GM21737 (cell line): Measurements from ENCODE around the gene IL23R.

Experiments
- ATAC-seq: cut with Tn5 transposase; IDR thresholded peaks from one replicate; pipeline ENCODE4 v1.9.1; 2021; ENCODE audit warnings: mild to moderate bottlenecking, moderate library complexity; ENCODE audit not compliant: unreplicated experiment

Gene IL23R

GRCh38 chr1:67148516-67149178, 17.6 kb upstream of the IL23R start:
- no peak for ATAC-seq

DNA sequence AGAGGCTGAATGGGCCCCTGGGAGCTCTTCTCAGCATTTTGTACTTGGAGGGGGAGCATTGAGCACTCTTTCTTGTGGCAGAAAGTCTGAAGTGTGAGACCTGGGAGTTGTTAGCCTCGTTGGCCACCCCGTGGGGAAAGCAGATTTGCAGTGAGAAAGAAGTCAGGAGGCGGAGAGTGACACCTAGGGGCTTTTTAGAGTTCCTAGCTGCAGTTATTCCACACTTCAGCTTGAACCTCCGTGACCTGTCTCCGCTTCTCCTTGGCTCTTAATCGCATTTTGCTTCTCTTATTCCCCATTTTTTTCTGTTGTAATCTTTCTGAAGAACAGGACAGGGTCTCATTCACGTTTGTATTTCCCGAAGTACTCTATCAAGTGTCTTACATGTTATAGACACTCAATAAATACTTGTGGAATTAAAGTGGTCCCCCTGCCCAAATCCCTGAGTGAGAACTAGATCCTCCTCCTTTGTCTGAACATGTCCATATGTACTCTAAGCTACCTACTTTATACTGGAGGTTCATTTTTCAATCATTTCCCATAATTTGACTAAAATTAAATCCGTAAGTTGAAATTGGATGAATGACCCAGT, 17.0 kb upstream of the IL23R start:
- peak; percentile 90 for ATAC-seq

- ATAC-seq, result no peak
Measured at GRCh38 chr1:67150931-67151330, 15.3 kb upstream of the IL23R start.

DNA sequence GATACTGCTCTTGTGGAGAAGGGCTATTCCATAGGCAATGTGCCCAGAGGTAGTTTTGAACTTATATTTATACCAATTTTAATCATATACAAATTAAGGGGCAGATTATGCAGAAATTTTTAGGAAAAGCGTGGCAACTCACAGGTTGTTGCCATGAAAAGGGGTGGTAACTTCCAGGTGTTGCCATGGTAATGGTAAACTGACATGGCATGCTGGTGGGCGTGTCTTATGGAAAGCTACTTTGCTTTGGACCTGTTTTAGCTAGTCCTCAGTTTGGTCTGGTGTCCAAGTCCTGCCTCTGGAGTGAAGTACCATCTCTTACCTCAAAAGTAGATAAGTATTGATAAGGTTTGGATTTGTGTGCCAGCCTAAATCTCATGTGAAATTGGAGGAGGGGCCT, 7.9 kb upstream of the IL23R start:
- ATAC-seq, result no peak

DNA sequence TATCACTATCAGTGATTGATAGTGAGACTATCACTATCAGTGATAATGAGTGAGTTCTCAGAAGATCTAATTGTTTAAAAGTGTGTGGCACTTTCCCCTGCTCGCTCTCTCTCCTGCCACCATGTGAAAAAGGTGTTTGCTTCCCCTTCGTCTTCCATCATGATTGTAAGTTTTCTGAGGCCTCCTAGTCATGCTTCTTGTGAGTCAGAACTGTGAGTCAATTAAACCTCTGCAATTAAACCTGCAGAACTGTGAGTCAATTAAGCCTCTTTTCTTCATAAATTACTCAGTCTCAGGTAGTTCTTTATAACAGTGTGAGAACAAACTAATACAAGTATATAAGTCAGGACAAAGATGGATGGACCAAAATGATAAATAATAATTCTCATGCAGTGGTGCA, 7.0 kb upstream of the IL23R start:
- no peak for ATAC-seq

GRCh38 chr1:67162954-67163353, 3.3 kb upstream of the IL23R start:
- ATAC-seq, result no peak

DNA sequence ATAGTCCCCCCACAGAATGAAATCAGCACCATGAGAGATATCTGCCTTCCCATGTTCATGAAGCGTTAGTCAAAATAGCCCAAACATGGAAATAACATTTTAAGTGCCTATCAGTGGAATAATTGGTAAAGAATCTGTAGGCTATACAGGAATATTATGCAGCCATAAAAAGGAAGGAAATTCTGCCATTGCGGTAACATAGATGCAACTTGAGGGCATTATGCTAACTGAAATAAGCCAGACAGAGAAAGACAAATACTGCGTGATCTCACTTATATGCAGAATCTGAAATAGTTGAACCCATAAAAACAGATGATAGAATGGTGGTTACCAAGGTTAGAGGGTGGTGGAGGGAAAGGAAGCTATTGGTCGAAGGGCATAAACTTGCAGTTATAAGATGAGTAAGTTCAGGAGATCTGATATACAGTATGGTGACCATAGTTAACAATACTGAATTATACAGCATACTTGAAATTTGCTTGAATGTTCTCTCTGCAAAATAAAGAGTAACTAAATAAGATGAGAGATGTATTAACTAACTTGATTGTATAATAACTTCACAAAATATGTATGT, 699 bp upstream of the IL23R start:
- ATAC-seq, result no peak

DNA sequence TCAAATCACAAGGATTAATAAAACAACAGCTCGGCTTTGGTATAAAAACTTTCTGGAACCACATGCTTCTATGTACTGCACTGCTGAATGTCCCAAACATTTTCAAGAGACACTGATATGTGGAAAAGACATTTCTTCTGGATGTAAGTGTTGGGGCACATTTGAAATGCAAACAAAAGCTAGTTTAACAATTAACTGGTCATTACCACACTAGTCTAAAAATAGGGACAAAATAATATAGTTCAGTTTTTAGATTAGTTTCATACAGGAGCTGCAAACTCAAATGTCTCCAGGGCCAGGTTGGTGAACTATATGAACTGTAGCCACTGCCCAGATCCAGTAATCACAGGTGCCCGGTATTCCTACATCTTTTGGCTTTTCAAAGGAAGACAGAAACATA, 3.2 kb downstream of the IL23R start:
- peak; percentile 49 for ATAC-seq

DNA sequence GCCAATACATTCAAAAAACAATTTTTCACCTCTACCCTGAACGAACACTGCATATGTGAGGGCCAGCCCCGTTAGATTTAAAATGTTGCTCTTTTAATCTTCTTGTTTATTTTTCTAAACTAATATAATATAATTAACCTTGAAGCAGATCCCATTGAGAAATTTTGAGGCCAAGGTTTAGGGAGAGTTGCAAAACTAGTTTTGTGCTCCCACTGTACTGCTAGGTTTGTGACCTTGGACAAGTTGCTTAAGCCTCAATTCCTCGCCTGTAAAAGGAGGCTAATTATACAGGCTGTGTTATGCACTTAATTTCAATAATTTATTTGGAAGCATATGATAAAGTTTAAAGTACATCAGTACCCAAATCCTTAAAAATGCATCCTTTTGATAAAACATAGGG, 3.7 kb downstream of the IL23R start:
- no peak for ATAC-seq

DNA sequence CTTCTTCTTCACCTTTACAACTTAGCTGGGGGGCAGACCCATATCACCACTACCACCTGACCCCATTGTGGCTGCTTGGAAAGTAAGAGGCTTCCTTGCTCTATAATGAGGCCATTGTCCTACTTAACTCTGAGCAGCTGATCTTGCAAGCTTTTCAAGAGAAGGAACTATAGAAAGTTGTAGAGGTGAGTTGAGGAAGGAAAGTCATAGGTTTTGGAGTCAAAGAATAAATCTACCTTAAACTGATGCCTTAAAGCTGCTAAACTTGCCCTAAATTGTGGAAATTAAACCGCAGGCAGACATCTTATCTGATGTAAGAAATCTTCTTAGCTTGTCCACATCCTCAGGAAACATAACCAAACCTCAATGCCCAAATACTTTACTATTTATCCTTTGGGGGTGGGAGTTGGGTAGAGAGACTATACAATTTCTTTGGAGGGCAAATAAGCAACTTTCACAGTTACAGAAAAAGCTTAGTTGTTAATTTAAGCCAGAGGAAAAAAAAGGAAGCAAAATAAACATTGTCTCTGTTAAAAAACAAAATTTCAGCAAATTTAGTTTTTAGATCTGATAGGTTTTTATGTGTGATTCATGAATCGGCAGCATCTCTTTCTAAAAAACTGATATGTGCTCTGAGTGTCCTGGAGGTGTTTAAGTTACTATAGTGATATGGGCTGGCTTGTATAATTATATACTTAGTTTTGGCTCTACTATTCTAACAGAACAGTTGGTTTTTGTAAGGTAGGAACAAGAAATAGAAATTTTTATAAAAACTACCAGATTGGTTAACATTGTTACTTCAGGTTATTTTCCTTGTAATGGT, 4.7 kb downstream of the IL23R start:
- ATAC-seq, result no peak

DNA sequence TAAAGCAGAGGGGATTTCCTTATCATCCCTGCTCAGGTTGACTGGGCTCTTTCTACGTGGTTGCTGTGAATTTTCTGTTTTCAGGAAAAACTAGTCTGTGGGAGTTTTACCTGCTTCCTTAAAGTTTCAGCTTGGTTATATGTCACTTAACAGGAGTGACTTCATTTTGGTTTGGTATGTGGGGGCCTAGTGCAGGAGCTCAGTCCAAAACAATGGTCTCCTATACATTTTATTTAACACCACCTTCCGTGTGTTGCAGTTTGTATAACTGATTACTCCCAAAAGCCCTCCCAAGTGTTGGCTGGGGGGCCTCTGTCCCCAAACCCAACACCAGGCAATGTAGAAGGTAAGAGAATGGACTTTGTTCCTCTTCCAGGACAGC, 5.3 kb downstream of the IL23R start:
- no peak for ATAC-seq

DNA sequence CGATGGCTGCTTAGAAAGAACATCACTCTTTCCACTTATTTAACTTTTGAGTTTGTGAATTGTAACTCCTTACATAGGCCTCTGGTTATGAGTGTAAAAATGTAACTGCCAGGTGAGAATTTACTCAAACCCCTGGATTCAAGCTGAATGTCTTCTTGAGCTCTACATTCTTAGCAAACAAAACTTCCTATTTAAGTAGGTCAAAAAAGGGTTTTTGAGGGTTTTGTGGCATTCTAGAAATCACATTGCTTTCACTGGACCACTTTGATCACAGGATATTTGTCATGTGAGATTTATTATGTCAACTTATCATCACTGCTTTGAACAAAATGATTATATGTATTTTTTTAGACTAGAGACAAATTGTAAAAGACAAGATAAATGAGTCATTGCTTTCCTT, 5.7 kb downstream of the IL23R start:
- no peak for ATAC-seq

GRCh38 chr1:67173988-67174387, 7.7 kb downstream of the IL23R start:
- ATAC-seq, result no peak

GRCh38 chr1:67174716-67175284, 8.5 kb downstream of the IL23R start:
- ATAC-seq, result no peak

DNA sequence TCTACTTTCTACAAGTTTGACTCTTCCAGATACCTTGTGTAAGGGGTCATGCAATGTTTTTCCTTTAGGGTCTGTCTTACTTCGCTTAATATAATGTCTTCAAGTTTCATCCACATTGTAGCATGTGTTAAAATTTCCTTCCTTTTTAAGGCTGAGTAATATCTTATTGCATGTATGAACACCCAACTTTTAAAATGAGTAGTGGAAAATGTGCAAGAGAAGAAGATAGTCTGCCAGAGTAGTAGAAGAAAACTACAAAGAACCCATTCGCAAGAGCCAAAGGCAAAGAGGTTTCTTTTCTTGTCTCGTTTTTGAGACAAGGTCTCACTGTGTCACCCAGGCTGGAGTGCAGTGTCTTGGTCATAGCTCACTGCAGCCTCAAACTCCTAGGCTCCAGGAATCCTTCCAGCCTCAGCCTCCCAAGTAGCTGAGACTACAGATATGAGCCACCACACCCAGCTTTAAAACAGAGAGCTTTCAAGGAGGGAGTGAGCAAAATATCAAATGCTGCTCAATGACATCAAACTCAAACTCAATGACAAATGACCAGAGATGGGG, 9.4 kb downstream of the IL23R start:
- ATAC-seq, result no peak

DNA sequence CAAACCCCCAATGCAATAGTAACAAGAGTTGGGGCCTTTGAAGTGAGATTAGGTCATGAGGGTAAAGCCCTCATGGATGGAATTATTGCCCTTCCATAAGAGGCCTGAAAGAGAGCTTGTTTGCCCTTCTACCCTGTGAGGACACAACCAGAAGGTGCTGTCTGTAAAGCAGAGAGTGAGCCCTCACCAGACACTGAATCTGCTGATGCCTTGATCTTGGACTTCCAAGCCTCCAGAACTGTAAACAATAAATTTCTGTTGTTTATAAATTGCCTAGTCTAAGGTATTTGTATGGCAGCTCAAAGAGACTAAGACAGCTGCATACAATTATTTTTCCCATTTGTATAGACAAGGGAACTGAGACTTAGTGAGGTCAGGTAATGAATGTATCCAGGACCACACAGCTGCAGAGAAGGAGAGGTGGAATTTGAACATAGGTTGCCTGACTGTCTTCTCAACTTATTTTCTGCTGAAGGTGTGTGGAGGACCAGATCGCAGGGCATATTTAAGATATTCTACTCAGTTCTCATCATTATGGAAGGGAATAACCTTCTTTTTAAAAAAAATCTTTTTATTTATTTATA, 18.7 kb downstream of the IL23R start:
- no peak for ATAC-seq

DNA sequence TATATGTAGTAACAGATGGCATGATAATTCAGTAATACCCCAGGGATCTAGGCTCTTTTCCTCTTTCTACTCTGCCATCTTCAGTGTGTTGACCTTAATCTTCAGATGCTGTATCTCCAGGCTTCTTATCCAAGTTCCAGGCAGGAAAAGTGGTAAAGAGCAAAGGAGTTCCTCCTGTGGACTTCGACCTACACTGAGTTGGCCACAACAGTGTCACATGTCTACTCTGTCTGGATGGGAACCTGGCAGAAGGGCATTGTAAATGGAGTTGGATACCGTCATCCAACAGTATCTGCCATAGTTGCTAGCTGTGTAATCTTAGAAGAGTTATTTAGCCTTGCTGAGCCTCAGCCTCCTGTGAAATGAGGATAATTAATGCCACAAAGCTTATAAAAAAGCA, 21.9 kb downstream of the IL23R start:
- no peak for ATAC-seq

- ATAC-seq, result no peak
Measured at GRCh38 chr1:67189953-67190352, 23.7 kb downstream of the IL23R start.

DNA sequence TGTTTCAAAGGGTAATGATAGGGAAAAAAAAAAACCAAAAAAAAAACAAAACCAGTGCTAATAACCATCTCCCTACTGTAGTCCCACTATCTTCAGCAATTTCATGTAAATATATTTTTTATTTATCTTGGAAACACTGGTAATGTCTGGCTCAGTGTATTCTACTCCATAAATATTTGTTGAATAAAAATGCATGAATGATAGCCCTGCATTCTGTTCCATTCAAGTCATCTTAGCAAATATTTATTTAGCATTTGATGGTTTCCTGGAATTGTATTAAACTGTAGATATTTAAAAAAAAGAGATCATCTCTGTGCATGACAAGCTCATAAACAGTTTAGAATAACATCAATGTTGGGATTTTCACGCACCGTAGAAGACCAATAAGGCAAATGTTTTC, 24.2 kb downstream of the IL23R start:
- no peak for ATAC-seq

DNA sequence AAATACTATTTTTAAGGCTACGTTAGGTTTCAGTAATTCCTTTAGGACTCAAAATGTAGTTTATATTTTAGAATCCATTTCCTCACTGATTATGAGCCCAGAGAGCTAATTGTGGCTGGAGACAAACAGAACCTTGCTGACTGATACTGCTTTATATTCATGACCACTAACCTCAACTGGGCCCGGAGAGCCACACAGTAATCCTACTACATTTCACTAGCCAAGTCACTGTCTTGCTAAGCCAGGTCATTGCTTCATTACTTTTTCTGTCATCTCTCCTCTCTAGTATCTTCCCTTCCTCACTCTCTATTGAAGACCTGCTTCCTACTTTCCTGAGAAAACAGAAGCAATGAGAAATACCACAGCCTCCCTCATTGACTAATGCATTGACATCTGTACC, 24.7 kb downstream of the IL23R start:
- no peak for ATAC-seq
